ENCODE results near the gene OR10G6. TPM values are rescaled to one million over a fixed set of nuclear protein-coding genes. Genes with fewer than 3 reads are reported as not detected.

The OR10G6 gene
- total and polyA plus RNA-seq, 2 of the 8 experiments (the other 6 are each of a cell fraction or from before 2014, with no cell fraction given): not detected

DNA sequence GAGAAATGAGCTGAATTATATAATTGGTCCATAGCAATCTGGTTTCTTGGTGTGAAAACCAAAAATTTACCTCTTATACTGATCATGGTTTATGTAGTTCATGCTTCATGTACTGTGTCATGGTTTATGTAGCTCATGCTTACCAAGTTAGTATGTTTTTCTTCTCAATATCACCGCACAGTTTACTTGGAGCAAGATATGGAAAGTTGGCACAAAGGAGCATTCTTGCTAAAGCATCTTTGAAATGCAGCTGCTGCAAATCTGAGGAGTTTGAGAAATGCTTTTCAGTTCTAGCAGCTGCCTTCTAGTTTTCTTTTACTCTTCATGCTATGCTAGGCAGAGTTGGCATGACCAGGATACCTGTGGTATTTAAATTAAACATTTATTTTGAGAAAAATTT, 41.7 kb upstream of the OR10G6 start:
- WGBS, 2 experiments (ENCODE audit: extremely low coverage in 1 of 2, insufficient coverage in 1 of 2, insufficient read length in 1 of 2, insufficient replicate concordance in 2 of 2, low coverage in 1 of 2, low lambda C conversion rate in 2 of 2, missing lambda C conversion rate in 1 of 2): 91% methylated on average over 1 of the region's 1 CpG; no CpG with 5 or more reads in 1 of the 2 experiments
- Histone ChIP-seq H4K5ac (ENCODE audit: insufficient read length, low read depth, low read length) (no peak overlapping the region), H3K79me1 (ENCODE audit: low read depth, low read length) (no peaks in the 10 kb centered on the region), H2BK5ac (ENCODE audit: low read depth, low read length) (no peak overlapping the region), H2BK120ac (replicated peaks; ENCODE audit: low read depth, low read length) (no peak overlapping the region), H2BK20ac (ENCODE audit: low read length) (no peak overlapping the region), H3K18ac (ENCODE audit: extremely low read depth, low read length) (no peak overlapping the region), H3K4me2 (ENCODE audit: insufficient read depth in 1 of 2, low read depth in 2 of 2, low read length in 2 of 2) (no peak overlapping the region), H3K27ac (ENCODE audit: low read depth, low read length) (no peak overlapping the region), H3K23ac (ENCODE audit: insufficient read length) (no peak overlapping the region), H3K4ac (replicated peaks; ENCODE audit: insufficient read length, low read depth, low read length) (no peak overlapping the region), H4K8ac (ENCODE audit: extremely low read depth, insufficient read depth, low read length) (no peak overlapping the region), H4K91ac (replicated peaks; ENCODE audit: insufficient read length, low read length) (no peak overlapping the region), H3K36me3 (ENCODE audit: control insufficient read depth in 2 of 4, insufficient read depth in 4 of 4, low read length in 3 of 4) (no peaks in the 10 kb centered on the region), H3K9ac (replicated peaks in 1 of 4; ENCODE audit: extremely low read depth in 1 of 4, low read depth in 3 of 4, low read length in 3 of 4) (no peak overlapping the region), H2BK15ac (ENCODE audit: low read length) (no peak overlapping the region), H3K4me3 (ENCODE audit: extremely low read depth in 1 of 4, insufficient read depth in 2 of 4, low read depth in 3 of 4, low read length in 4 of 4) (no peak overlapping the region), H3K9me3 (ENCODE audit: insufficient read depth in 2 of 2, low read depth in 1 of 2, low read length in 1 of 2) (no peaks in the 10 kb centered on the region), H3K79me2 (ENCODE audit: control insufficient read depth in 1 of 2, insufficient read depth in 2 of 2, low read length in 2 of 2) (no peaks in the 10 kb centered on the region), H2BK12ac (ENCODE audit: low read depth, low read length) (no peak overlapping the region), H2AFZ (ENCODE audit: low read length) (no peak overlapping the region), H3K23me2 (ENCODE audit: low read depth, low read length) (no peaks in the 10 kb centered on the region), H3K4me1 (replicated peaks in 1 of 4; ENCODE audit: control insufficient read depth in 3 of 4, insufficient read depth in 4 of 4, low read length in 3 of 4) (peaks cover 0 to 3% (median 0%) of the 10 kb centered on the region in 4 experiments; a peak in 1 of 7 replicates), H3K14ac (ENCODE audit: insufficient read length) (no peak overlapping the region), H3K56ac (replicated peaks; ENCODE audit: insufficient read length, low read depth, low read length) (no peak overlapping the region), H2AK5ac (ENCODE audit: low read depth, low read length) (no peak overlapping the region), H3K27me3 (replicated peaks in 1 of 4; ENCODE audit: control insufficient read depth in 3 of 4, extremely low read depth in 1 of 4, insufficient read depth in 3 of 4, low read length in 3 of 4) (no peaks in the 10 kb centered on the region), H4K20me1 (replicated peaks in 1 of 2; ENCODE audit: control insufficient read depth in 1 of 2, insufficient read depth in 2 of 2, low read length in 2 of 2) (no peaks in the 10 kb centered on the region)
- TF ChIP-seq ZNF274 (IDR thresholded peaks at IDR 0.05; ENCODE audit: borderline replicate concordance, extremely low read depth, low read length) (no peak), CBX5 (IDR thresholded peaks at IDR 0.05; ENCODE audit: low read depth, low read length) (no peak), EGR1 (IDR thresholded peaks at IDR 0.05; ENCODE audit: borderline replicate concordance, low read depth, low read length) (no peak), NRF1 (IDR thresholded peaks at IDR 0.05; ENCODE audit: low read depth, low read length) (no peak), JUN (IDR thresholded peaks at IDR 0.05; ENCODE audit: low read depth, low read length) (no peak), TEAD4 (IDR thresholded peaks at IDR 0.05; ENCODE audit: low read depth, low read length) (no peak), CTBP2 (IDR thresholded peaks at IDR 0.05; ENCODE audit: borderline replicate concordance, insufficient read depth, insufficient read length, low read length) (no peak), SRF (IDR thresholded peaks at IDR 0.05; ENCODE audit: low read depth, low read length) (no peak)
- CTCF ChIA-PET (ENCODE audit: partially characterized antibody): interaction anchor here (1.0 kb wide), 1 partner anchor 18 kb away, joined by 4 read pairs; no protein-coding TSS in a partner anchor
- DNase-seq (ENCODE audit: low read depth in 1 of 2, low spot score in 2 of 2): no peak
- no peak for FAIRE-seq
- POLR2A ChIA-PET (ENCODE audit: partially characterized antibody): no interaction called here
